DND-41 (cell line): Measurements from ENCODE around the gene CFAP73.

Source experiments
- ATAC-seq: fragments of 200-7000 bp; cut with Tn5 transposase; 3 replicates; pipeline ENCODE4 v1.9.1; 2021; ENCODE audit warnings: low read depth; ENCODE audit not compliant: insufficient read depth
- DNase-seq: peaks from one replicate; pipeline ENCODE4 v3.0.0-alpha.2; 2020
- H2AFZ ChIP-seq: 2 replicates; pipeline ENCODE4 v1.6.0; 2012; ENCODE audit warnings: low read depth, low read length
- H3K27ac ChIP-seq: 2 replicates; pipeline ENCODE4 v1.5.1; 2012; ENCODE audit warnings: low read length, inconsistent platforms
- H3K27me3 ChIP-seq: fragments of 200-600 bp; sonication (generic); 2 replicates; pipeline ENCODE4 v1.6.0; 2012; ENCODE audit warnings: low read length, mild to moderate bottlenecking, inconsistent platforms; ENCODE audit not compliant: insufficient read depth, poor library complexity
- H3K36me3 ChIP-seq: 2 replicates; pipeline ENCODE4 v1.5.1; 2012; ENCODE audit warnings: low read length, inconsistent platforms; ENCODE audit not compliant: insufficient read depth
- H3K4me1 ChIP-seq: 2 replicates; pipeline ENCODE4 v1.5.1; 2012; ENCODE audit warnings: mild to moderate bottlenecking, low read length; ENCODE audit not compliant: insufficient read depth
- H3K4me2 ChIP-seq: 2 replicates; pipeline ENCODE4 v1.6.0; 2012; ENCODE audit warnings: mild to moderate bottlenecking, moderate library complexity, low read length, inconsistent platforms; ENCODE audit not compliant: insufficient read depth
- H3K4me3 ChIP-seq, 2 experiments: fragments of 200-600 bp in 1 of 2; shearing (Covaris generic) in 1 of 2; 2 replicates each; pipeline ENCODE4 v1.5.1; 2012 to 2016; ENCODE audit warnings: inconsistent platforms in 2 of 2, low read length in 2 of 2, mild to moderate bottlenecking in 2 of 2, low read depth in 1 of 2, moderate library complexity in 1 of 2
- H3K79me2 ChIP-seq: 2 replicates; pipeline ENCODE4 v1.6.0; 2012; ENCODE audit warnings: low read length, inconsistent platforms; ENCODE audit not compliant: insufficient read depth
- H3K9ac ChIP-seq: 2 replicates; pipeline ENCODE4 v1.6.0; 2012; ENCODE audit warnings: low read depth, mild to moderate bottlenecking, inconsistent platforms, low read length, moderate library complexity
- H3K9me3 ChIP-seq: 2 replicates; pipeline ENCODE4 v1.5.1; 2012; ENCODE audit warnings: low read length, moderate library complexity, mild to moderate bottlenecking, inconsistent platforms; ENCODE audit not compliant: insufficient read depth, severe bottlenecking
- H4K20me1 ChIP-seq: 2 replicates; pipeline ENCODE4 v1.6.0; 2012; ENCODE audit warnings: low read length; ENCODE audit not compliant: insufficient read depth
- CTCF ChIP-seq: IDR thresholded peaks from 2 replicates; pipeline ENCODE4 v1.5.1; 2012; ENCODE audit warnings: borderline replicate concordance, low read length, moderate library complexity, mild to moderate bottlenecking; ENCODE audit not compliant: poor library complexity, severe bottlenecking; ENCODE audit errors: extremely low read depth
- EZH2 ChIP-seq: IDR thresholded peaks from 3 replicates; pipeline ENCODE4 v1.6.1; 2012; ENCODE audit warnings: borderline replicate concordance, low read depth, mild to moderate bottlenecking, moderate library complexity, low read length, inconsistent platforms; ENCODE audit not compliant: severe bottlenecking

CFAP73 gene

GRCh38 chr12:113105606-113106271 lies 43.8 kb upstream of the CFAP73 start:
- H3K4me3 ChIP-seq = no peak overlapping the region
- no peak overlapping the region for H3K27ac ChIP-seq
- no peaks in the 10 kb centered on the region for H3K36me3 ChIP-seq
- no peaks in the 10 kb centered on the region for H3K9me3 ChIP-seq
- no peak overlapping the region for H2AFZ ChIP-seq
- TF ChIP-seq CTCF (no peak), EZH2 (no peak)
- ATAC-seq (no peak), DNase-seq (no peak)
- no peak overlapping the region for H3K4me2 ChIP-seq
- H3K4me1 ChIP-seq = no peaks in the 10 kb centered on the region; the same call in 1 of the 2 replicates
- no peaks in the 10 kb centered on the region for H4K20me1 ChIP-seq
- no peaks in the 10 kb centered on the region for H3K27me3 ChIP-seq
- no peak overlapping the region for H3K9ac ChIP-seq
- no peaks in the 10 kb centered on the region for H3K79me2 ChIP-seq

GRCh38 chr12:113106361-113106760 lies 43.2 kb upstream of the CFAP73 start:
- Histone ChIP-seq H3K27me3 (no peaks in the 10 kb centered on the region), H3K27ac (no peak overlapping the region), H3K36me3 (no peaks in the 10 kb centered on the region), H3K9me3 (no peaks in the 10 kb centered on the region), H2AFZ (no peak overlapping the region), H3K4me3 (no peak overlapping the region), H4K20me1 (no peaks in the 10 kb centered on the region), H3K4me2 (no peak overlapping the region), H3K79me2 (no peaks in the 10 kb centered on the region), H3K9ac (no peak overlapping the region), H3K4me1 (no peaks in the 10 kb centered on the region; the same call in 1 of the 2 replicates)
- DNase-seq (no peak), ATAC-seq (no peak)
- TF ChIP-seq CTCF = no peak
- no peak for TF ChIP-seq EZH2

GRCh38 chr12:113108308-113108707 lies 41.2 kb upstream of the CFAP73 start:
- Histone ChIP-seq H3K4me2 (no peak overlapping the region), H3K79me2 (no peaks in the 10 kb centered on the region), H3K27ac (no peak overlapping the region), H3K4me1 (no peaks in the 10 kb centered on the region; the same call in 1 of the 2 replicates), H3K36me3 (no peaks in the 10 kb centered on the region), H3K9ac (no peak overlapping the region), H2AFZ (no peak overlapping the region), H3K9me3 (no peaks in the 10 kb centered on the region), H4K20me1 (no peaks in the 10 kb centered on the region), H3K4me3 (no peak overlapping the region), H3K27me3 (no peaks in the 10 kb centered on the region)
- no peak for ATAC-seq
- TF ChIP-seq CTCF = no peak
- TF ChIP-seq EZH2 = no peak
- DNase-seq = no peak

GRCh38 chr12:113109360-113109759 lies 40.2 kb upstream of the CFAP73 start:
- DNase-seq (no peak), ATAC-seq (no peak; the same call in 2 of the 3 replicates)
- Histone ChIP-seq H3K9ac (no peak overlapping the region), H3K4me3 (no peak overlapping the region), H3K79me2 (no peaks in the 10 kb centered on the region), H3K36me3 (no peaks in the 10 kb centered on the region), H2AFZ (no peak overlapping the region), H3K9me3 (no peaks in the 10 kb centered on the region), H3K4me1 (no peaks in the 10 kb centered on the region; the same call in 1 of the 2 replicates), H3K27me3 (no peaks in the 10 kb centered on the region), H3K4me2 (no peak overlapping the region), H3K27ac (no peak overlapping the region), H4K20me1 (no peaks in the 10 kb centered on the region)
- TF ChIP-seq EZH2 (no peak), CTCF (no peak)
